Stimulated activated CD4-positive, alpha-beta T cell treated with anti-CD3 and anti-CD28 coated beads, TNF-alpha, amount 100 ng/mL, for 24 hours (primary cell): Measurements from ENCODE around the gene MAP1LC3B2.

Experiments used
- DNase-seq, 3 experiments: peaks; one replicate each; pipeline ENCODE4 v3.0.0-alpha.2; 2020; ENCODE audit warnings: low read depth in 3 of 3

Gene MAP1LC3B2

GRCh38 chr12:116594325-116595038 is 35.3 kb downstream of the MAP1LC3B2 start:
- DNase-seq = peak in 1 of 3 experiments; percentile 30

GRCh38 chr12:116595186-116595585 is 36.0 kb downstream of the MAP1LC3B2 start:
- DNase-seq = no peak

GRCh38 chr12:116595672-116596071 is 36.5 kb downstream of the MAP1LC3B2 start:
- no peak for DNase-seq

GRCh38 chr12:116597886-116598285 is 38.7 kb downstream of the MAP1LC3B2 start:
- DNase-seq = no peak

GRCh38 chr12:116598311-116599284 is 39.4 kb downstream of the MAP1LC3B2 start:
- no peak for DNase-seq

- DNase-seq = peak; percentile 37 to 61 (median 40)
Measured at GRCh38 chr12:116599285-116600136, 40.3 kb downstream of the MAP1LC3B2 start.

- no peak for DNase-seq
Measured at GRCh38 chr12:116600959-116601918, 42.1 kb downstream of the MAP1LC3B2 start.

- DNase-seq = no peak
Measured at GRCh38 chr12:116601933-116602810, 43.0 kb downstream of the MAP1LC3B2 start.

GRCh38 chr12:116603546-116604177 is 44.5 kb downstream of the MAP1LC3B2 start:
- DNase-seq = no peak

GRCh38 chr12:116604178-116604895 is 45.2 kb downstream of the MAP1LC3B2 start:
- DNase-seq = no peak

GRCh38 chr12:116604951-116605641 is 45.9 kb downstream of the MAP1LC3B2 start:
- DNase-seq = no peak

- no peak for DNase-seq
Measured at GRCh38 chr12:116606397-116606796, 47.2 kb downstream of the MAP1LC3B2 start.

- DNase-seq = no peak
Measured at GRCh38 chr12:116607039-116607438, 47.9 kb downstream of the MAP1LC3B2 start.

GRCh38 chr12:116609319-116610114 is 50.3 kb downstream of the MAP1LC3B2 start:
- DNase-seq = no peak

GRCh38 chr12:116610971-116611541 is 51.9 kb downstream of the MAP1LC3B2 start:
- DNase-seq = no peak

GRCh38 chr12:116612436-116612835 is 53.3 kb downstream of the MAP1LC3B2 start:
- no peak for DNase-seq

GRCh38 chr12:116613256-116613655 is 54.1 kb downstream of the MAP1LC3B2 start:
- no peak for DNase-seq
